ENCODE measurements around the gene CPTP. TPM values are rescaled to one million over a fixed set of nuclear protein-coding genes. Genes with fewer than 3 reads are reported as not detected.

The CPTP gene
- polyA plus RNA-seq, 1 donor = 17.7 TPM

DNA sequence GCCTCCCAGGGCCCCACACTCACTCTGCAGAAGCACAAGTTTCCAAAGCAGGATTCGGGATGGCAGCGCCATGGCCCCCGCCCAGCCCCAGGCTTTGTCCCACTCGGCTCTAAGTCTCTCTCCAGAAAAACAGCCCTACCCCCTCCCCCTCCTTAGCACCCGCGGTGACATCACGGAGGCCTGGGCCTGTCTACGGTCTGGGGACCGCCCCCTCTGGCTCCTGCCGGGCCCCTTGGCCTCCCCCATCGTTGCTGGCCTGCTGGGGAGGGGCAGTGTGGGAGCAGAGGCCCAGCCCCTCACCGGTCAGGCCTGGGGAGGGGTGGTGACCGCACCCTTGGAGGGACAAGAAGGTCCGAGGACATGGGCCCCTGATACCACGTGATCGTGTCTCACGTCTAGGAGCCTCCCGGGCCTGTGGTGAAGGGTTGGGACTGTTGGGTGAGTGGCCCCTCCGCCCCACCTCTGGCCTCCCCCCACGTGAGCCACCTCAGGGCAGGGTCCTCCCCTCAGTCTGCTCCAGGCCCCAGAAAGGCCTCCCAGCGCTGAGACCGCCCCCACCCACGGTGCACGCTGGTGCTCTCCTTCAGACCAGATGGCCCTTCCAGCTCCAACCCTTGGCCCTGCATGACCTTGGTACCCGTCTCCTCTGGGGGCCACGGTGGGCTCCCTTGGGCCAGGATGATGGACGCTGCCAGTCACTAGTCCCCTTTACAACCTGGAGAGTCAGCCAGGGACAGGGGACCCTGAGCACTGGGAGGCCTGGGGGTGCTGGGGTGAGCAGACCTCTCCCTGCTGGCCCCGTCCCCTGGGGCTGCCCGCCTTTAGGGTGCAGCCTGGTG lies 34.0 kb downstream of the CPTP start, which contains the start of gene MXRA8:
Gene MXRA8, minus strand, starts transcription at position 123 of the 839 bp plus-strand sequence. Its CDS starts 51 bp downstream, at position 72.
- no CpG with 5 or more reads among the region's 29 CpGs for WGBS (ENCODE audit: insufficient coverage, low lambda C conversion rate)
- Histone ChIP-seq H3K36me3 (ENCODE audit: control insufficient read depth, insufficient read depth, low read length) (peaks cover 7% of the 10 kb centered on the region), H3K9me3 (ENCODE audit: control insufficient read depth, low read depth, low read length) (peaks cover 6% of the 10 kb centered on the region), H3K27ac (ENCODE audit: low read length) (peak within 1 kb of the TSS; percentile 85), H3K4me3 (ENCODE audit: low read length) (peak within 1 kb of the TSS; percentile 73), H3K4me1 (ENCODE audit: control insufficient read depth, insufficient read depth, low read length) (peaks cover 37% of the 10 kb centered on the region), H3K27me3 (ENCODE audit: control insufficient read depth, insufficient read depth, low read length) (no peaks in the 10 kb centered on the region)
- peak; percentile 96 to 98 for DNase-seq

DNA sequence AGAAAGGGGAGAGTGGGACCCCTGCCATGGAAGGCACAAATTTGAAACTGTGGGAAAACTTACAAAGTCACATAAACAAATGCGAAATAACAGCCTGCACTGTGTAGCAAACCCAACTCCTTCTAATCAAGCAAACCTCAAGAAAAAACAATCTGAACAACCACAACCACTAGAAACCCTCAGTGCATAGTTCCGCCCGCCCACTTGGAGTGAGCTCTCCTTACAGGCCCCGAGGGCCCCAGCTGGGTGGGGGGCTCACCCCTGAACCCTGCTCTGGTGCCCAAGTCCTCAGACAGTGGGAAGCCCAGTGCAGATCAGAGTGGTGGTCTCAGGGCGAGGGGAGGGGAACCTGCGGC lies 34.7 kb downstream of the CPTP start:
- H3K27me3 ChIP-seq (ENCODE audit: control insufficient read depth, insufficient read depth, low read length) = no peaks in the 10 kb centered on the region
- no CpG with 5 or more reads among the region's 6 CpGs for WGBS (ENCODE audit: insufficient coverage, low lambda C conversion rate)
- H3K4me3 ChIP-seq (ENCODE audit: low read length) = peak overlapping the region; percentile 73
- peak overlapping the region; percentile 85 for H3K27ac ChIP-seq (ENCODE audit: low read length)
- DNase-seq = no peak
- peaks cover under 1% of the 10 kb centered on the region for H3K36me3 ChIP-seq (ENCODE audit: control insufficient read depth, insufficient read depth, low read length)
- H3K9me3 ChIP-seq (ENCODE audit: control insufficient read depth, low read depth, low read length) = peaks cover 6% of the 10 kb centered on the region
- H3K4me1 ChIP-seq (ENCODE audit: control insufficient read depth, insufficient read depth, low read length) = peaks cover 30% of the 10 kb centered on the region

DNA sequence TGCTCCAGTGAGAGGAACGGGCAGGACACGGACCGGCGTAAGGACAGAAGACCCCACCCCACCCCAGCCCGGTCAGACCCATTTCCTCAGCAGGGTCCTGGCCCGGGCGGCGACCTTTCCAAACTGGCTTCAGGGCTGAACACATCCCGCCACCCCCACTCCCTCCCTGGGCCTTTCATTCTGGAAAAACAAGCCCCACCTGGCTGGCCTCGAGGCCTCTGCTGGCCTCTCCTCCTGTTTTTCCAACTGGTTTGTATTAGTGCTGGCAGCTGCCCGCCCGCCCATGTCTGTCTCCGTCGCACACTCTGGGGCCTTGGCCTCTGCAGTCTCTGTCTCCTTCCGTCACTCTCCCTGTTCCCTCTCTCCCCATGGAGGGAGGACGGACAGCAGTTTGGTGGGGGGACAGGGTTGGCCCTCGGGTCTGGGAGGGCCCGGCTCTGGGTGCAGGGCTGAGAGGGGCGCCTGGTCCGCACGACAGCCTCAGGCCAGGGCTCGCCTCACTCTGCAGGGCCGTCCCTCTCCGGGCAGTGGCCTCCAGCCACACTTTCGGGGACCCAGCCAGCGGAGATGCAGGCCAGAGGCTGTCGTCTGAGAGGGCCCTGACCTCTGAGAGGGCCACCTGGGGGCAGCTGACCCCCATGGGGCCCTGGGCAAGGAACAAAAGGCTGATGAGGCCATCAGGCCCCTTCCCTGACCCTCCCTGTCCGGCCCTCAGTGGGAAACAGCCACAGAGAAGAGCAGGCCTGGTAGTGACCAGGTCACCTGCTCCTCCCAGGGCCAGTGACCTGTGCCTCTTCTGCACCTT lies 35.3 kb downstream of the CPTP start:
- no peak for DNase-seq
- H3K4me1 ChIP-seq (ENCODE audit: control insufficient read depth, insufficient read depth, low read length) = peaks cover 30% of the 10 kb centered on the region
- peaks cover 6% of the 10 kb centered on the region for H3K9me3 ChIP-seq (ENCODE audit: control insufficient read depth, low read depth, low read length)
- WGBS (ENCODE audit: insufficient coverage, low lambda C conversion rate) = no CpG with 5 or more reads among the region's 28 CpGs
- no peaks in the 10 kb centered on the region for H3K27me3 ChIP-seq (ENCODE audit: control insufficient read depth, insufficient read depth, low read length)
- no peak overlapping the region for H3K4me3 ChIP-seq (ENCODE audit: low read length)
- peak overlapping the region; percentile 85 for H3K27ac ChIP-seq (ENCODE audit: low read length)
- no peaks in the 10 kb centered on the region for H3K36me3 ChIP-seq (ENCODE audit: control insufficient read depth, insufficient read depth, low read length)

DNA sequence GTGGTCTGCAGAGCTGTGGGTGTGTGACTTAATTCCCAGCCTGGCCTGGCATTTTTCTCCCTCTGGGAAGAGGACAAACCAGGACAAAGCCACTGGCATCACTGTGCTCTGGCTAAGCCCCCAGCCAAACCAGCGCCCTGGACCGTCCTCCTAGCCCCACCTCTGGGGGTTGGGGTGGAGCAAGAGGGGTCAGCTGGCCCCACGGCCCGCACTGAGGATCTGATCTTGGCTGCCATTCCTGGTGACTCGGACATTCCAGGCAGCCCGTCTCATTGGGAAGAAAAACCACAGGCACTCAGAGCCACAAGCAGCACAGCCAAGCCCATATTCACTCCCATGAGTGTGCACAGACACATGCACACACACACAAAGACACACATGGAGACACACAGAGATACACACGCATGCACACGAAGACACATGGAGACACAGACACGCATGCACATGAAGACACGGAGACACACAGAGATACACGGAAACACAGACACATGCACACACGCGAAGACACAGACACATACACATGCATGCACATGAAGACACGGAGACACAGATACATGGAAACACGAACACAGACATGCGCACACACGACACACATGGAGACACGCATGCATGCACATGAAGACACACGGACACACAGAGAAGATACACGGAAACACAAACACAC lies 36.0 kb downstream of the CPTP start:
- Histone ChIP-seq H3K27ac (ENCODE audit: low read length) (peak overlapping the region; percentile 85), H3K27me3 (ENCODE audit: control insufficient read depth, insufficient read depth, low read length) (no peaks in the 10 kb centered on the region), H3K36me3 (ENCODE audit: control insufficient read depth, insufficient read depth, low read length) (no peaks in the 10 kb centered on the region), H3K4me3 (ENCODE audit: low read length) (no peak overlapping the region), H3K4me1 (ENCODE audit: control insufficient read depth, insufficient read depth, low read length) (peaks cover 30% of the 10 kb centered on the region), H3K9me3 (ENCODE audit: control insufficient read depth, low read depth, low read length) (peaks cover 6% of the 10 kb centered on the region)
- WGBS (ENCODE audit: insufficient coverage, low lambda C conversion rate) = 100% methylated on average over 1 of the region's 20 CpGs
- DNase-seq = no peak

DNA sequence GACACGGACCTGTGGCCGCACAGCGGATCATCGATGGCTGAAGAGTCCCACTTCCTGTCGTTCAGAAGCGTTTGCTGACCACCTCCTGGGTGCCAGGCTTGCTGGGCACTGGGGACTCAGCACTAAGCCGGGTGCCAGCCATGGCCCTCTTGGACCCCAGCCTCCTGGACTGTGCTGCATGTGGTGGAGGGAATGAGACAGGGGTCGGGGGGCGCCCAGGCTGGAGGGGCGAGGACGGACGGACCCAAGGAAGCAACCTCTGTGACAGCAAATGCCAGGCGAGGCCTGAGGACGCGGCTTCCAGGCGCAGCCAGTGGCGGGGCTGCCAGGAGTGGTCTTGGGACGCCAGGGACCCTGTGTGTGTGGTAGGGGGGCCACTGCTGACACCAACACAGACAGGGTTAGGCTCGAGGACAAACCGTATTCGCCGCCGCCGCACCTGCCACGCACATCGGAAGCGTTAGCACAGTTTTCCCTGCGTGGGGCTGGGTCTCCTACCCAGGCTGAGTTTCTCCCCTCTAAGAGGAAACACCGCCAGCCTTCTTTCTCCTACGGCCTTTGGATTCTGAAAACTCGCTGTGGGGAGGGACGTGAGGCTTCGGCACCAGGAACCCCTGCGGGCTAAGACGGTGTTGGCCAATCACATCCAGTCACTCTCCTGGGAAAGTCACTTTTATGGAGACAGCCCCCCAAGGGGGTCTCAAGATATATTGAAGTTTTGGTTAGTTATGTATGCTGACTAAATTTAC lies 36.8 kb downstream of the CPTP start:
- no CpG with 5 or more reads among the region's 35 CpGs for WGBS (ENCODE audit: insufficient coverage, low lambda C conversion rate)

DNA sequence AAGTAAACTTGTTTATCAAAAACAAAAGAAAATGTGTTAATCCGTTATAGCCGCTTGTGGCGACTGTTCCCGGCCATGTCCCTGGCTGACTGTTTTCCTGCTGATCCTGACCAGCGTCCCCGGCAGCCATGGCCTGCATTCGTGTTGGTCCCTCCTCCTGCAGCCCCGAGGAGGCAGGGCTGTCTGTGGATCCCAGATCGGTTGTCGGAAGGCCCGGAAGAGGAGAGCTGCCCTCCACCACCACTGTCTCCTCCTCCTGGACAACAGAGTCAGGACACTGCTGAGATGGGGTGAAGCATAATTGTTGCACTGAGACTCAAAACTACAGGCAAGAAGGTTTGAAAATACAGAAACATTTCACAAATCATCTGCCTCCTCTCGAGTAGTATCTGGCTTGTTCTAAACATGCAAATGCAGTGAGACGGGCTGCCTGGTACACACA lies 37.4 kb downstream of the CPTP start:
- H3K27ac ChIP-seq (ENCODE audit: low read length) = peak overlapping the region; percentile 44
- no peaks in the 10 kb centered on the region for H3K36me3 ChIP-seq (ENCODE audit: control insufficient read depth, insufficient read depth, low read length)
- DNase-seq = peak; percentile 51 to 59
- peaks cover 19% of the 10 kb centered on the region for H3K9me3 ChIP-seq (ENCODE audit: control insufficient read depth, low read depth, low read length)
- H3K4me1 ChIP-seq (ENCODE audit: control insufficient read depth, insufficient read depth, low read length) = peaks cover 26% of the 10 kb centered on the region
- no CpG with 5 or more reads among the region's 13 CpGs for WGBS (ENCODE audit: insufficient coverage, low lambda C conversion rate)
- no peak overlapping the region for H3K4me3 ChIP-seq (ENCODE audit: low read length)
- H3K27me3 ChIP-seq (ENCODE audit: control insufficient read depth, insufficient read depth, low read length) = no peaks in the 10 kb centered on the region

More for the DNA sequence above, 36.8 kb downstream of the CPTP start:
- no peak overlapping the region for H3K4me3 ChIP-seq (ENCODE audit: low read length)
- H3K27ac ChIP-seq (ENCODE audit: low read length) = peak overlapping the region; percentile 44
- H3K9me3 ChIP-seq (ENCODE audit: control insufficient read depth, low read depth, low read length) = peaks cover 13% of the 10 kb centered on the region
- DNase-seq = no peak
- H3K27me3 ChIP-seq (ENCODE audit: control insufficient read depth, insufficient read depth, low read length) = no peaks in the 10 kb centered on the region
- H3K36me3 ChIP-seq (ENCODE audit: control insufficient read depth, insufficient read depth, low read length) = no peaks in the 10 kb centered on the region
- H3K4me1 ChIP-seq (ENCODE audit: control insufficient read depth, insufficient read depth, low read length) = peaks cover 30% of the 10 kb centered on the region

DNA sequence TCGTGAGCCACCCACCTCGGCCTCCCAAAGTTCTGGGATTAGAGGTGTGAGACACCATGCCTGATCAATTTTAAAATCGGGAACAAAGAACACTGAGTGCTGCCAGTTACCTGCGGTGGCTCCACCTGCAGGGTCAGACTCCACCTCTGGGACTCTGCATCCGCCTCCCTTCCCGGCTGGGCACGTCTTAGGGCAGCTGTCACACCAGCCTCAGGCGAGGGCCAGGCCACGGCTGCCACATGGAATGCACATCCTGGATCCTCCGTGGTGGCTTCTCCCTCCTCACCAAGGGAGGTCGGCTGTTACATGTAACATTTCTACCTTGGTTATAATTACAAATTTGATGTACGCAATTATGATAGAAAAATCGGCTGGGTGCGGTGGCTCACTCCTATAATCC lies 39.7 kb downstream of the CPTP start:
- Histone ChIP-seq H3K4me1 (ENCODE audit: control insufficient read depth, insufficient read depth, low read length) (peaks cover 15% of the 10 kb centered on the region), H3K27me3 (ENCODE audit: control insufficient read depth, insufficient read depth, low read length) (no peaks in the 10 kb centered on the region), H3K36me3 (ENCODE audit: control insufficient read depth, insufficient read depth, low read length) (no peaks in the 10 kb centered on the region), H3K27ac (ENCODE audit: low read length) (no peak overlapping the region), H3K4me3 (ENCODE audit: low read length) (no peak overlapping the region), H3K9me3 (ENCODE audit: control insufficient read depth, low read depth, low read length) (peaks cover 24% of the 10 kb centered on the region)
- DNase-seq = no peak
- WGBS (ENCODE audit: insufficient coverage, low lambda C conversion rate) = no CpG with 5 or more reads among the region's 14 CpGs

DNA sequence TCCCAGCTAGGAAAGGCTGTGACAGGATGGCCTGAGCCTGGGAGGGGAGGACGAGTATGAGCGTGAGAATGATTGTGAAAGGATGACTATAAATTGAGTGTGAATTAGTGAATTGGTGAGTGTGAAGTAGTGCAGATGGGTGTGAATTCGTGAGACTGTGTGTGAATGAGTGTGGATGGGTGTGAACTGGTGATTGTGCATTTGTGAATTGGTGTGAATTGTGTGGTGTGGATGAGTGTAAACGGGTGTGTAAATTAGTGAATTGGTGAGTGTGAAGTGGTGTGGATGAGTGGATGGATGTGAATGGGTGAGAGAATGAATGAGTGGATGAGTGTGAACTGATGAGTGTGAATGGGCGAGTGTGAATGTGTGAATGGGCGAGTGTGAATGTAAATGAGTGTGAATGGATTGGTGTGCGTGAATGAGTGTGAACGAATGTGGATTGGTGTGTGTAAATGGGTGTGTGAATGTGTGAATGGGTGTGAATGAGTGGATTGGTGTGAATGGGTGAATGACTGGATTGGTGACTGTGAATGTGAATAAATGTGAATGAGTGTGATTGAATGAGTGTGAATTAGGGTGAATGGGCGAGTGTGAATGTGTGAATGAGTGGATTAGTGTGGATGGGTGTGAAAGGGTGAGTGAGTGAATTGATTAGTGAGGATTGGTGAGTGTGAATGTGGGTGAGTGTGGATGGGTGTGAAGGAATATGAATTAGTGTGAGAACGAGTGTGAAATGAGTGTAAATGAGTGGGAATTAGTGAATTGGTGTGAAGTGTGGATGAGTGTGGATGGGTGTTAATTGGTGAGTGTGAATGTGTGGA lies 41.5 kb downstream of the CPTP start:
- Histone ChIP-seq H3K4me3 (ENCODE audit: low read length) (no peak overlapping the region), H3K4me1 (ENCODE audit: control insufficient read depth, insufficient read depth, low read length) (peaks cover under 1% of the 10 kb centered on the region), H3K9me3 (ENCODE audit: control insufficient read depth, low read depth, low read length) (peaks cover 21% of the 10 kb centered on the region), H3K27me3 (ENCODE audit: control insufficient read depth, insufficient read depth, low read length) (no peaks in the 10 kb centered on the region), H3K27ac (ENCODE audit: low read length) (no peak overlapping the region), H3K36me3 (ENCODE audit: control insufficient read depth, insufficient read depth, low read length) (no peaks in the 10 kb centered on the region)
- no peak for DNase-seq
- 69% methylated on average over 9 of the region's 10 CpGs for WGBS (ENCODE audit: insufficient coverage, low lambda C conversion rate)

DNA sequence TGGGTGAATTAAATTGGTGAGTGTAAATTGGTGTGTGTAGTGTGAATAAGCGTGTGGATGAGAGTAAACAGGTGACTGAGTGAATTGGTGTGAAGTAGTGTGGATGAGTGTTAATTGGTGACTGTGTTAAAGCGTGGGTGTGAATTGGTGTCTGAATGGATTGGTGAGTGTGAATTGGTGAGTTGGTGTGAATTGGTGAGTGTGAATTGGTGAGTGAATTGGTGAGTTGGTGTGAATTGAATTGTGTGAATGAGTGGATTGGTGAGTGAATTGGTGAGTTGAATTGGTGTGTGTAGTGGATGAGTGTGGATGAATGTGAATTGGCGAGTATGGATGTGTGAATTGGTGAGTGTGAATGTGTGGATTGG lies 42.1 kb downstream of the CPTP start:
- H3K4me1 ChIP-seq (ENCODE audit: control insufficient read depth, insufficient read depth, low read length) = peaks cover 6% of the 10 kb centered on the region
- H3K9me3 ChIP-seq (ENCODE audit: control insufficient read depth, low read depth, low read length) = peaks cover 17% of the 10 kb centered on the region
- H3K4me3 ChIP-seq (ENCODE audit: low read length) = no peak overlapping the region
- WGBS (ENCODE audit: insufficient coverage, low lambda C conversion rate) = 100% methylated on average over 3 of the region's 3 CpGs
- no peaks in the 10 kb centered on the region for H3K36me3 ChIP-seq (ENCODE audit: control insufficient read depth, insufficient read depth, low read length)
- DNase-seq = no peak
- H3K27ac ChIP-seq (ENCODE audit: low read length) = no peak overlapping the region
- no peaks in the 10 kb centered on the region for H3K27me3 ChIP-seq (ENCODE audit: control insufficient read depth, insufficient read depth, low read length)
